ENCODE data around the gene TANC1.

TANC1 gene

GRCh38 chr2:158969162-158969714 is 798 bp downstream of the TANC1 start:
- TF ChIP-seq POLR2A (IDR thresholded peaks at IDR 0.05; ENCODE audit: low read length) = no peak
- TF ChIP-seq GATA1 (IDR thresholded peaks at IDR 0.05; ENCODE audit: low read depth, low read length) = no peak
- DNase-seq = peak; percentile 45 to 53

- no peak for TF ChIP-seq GATA1 (IDR thresholded peaks at IDR 0.05; ENCODE audit: low read depth, low read length)
- no peak for TF ChIP-seq POLR2A (IDR thresholded peaks at IDR 0.05; ENCODE audit: low read length)
- peak; percentile 41 to 53 for DNase-seq
These were observed 1.3 kb downstream of the TANC1 start for GRCh38 chr2:158969715-158970240.

- DNase-seq = peak in 1 of 2 experiments; percentile 22
- no peak for TF ChIP-seq POLR2A (IDR thresholded peaks at IDR 0.05; ENCODE audit: low read length)
- TF ChIP-seq GATA1 (IDR thresholded peaks at IDR 0.05; ENCODE audit: low read depth, low read length) = no peak
These were observed 1.9 kb downstream of the TANC1 start for GRCh38 chr2:158970241-158970751.

- DNase-seq = no peak
- no peak for TF ChIP-seq POLR2A (IDR thresholded peaks at IDR 0.05; ENCODE audit: low read length)
- TF ChIP-seq GATA1 (IDR thresholded peaks at IDR 0.05; ENCODE audit: low read depth, low read length) = no peak
These were observed 4.9 kb downstream of the TANC1 start for GRCh38 chr2:158973116-158973956.

- TF ChIP-seq GATA1 (IDR thresholded peaks at IDR 0.05; ENCODE audit: low read depth, low read length) (no peak), POLR2A (IDR thresholded peaks at IDR 0.05; ENCODE audit: low read length) (no peak)
- DNase-seq = no peak
These were observed 7.0 kb downstream of the TANC1 start for GRCh38 chr2:158975271-158975921.

GRCh38 chr2:158979772-158980171 is 11.3 kb downstream of the TANC1 start:
- no peak for TF ChIP-seq POLR2A (IDR thresholded peaks at IDR 0.05; ENCODE audit: low read length)
- no peak for TF ChIP-seq GATA1 (IDR thresholded peaks at IDR 0.05; ENCODE audit: low read depth, low read length)
- no peak for DNase-seq

- no peak for DNase-seq
- no peak for TF ChIP-seq GATA1 (IDR thresholded peaks at IDR 0.05; ENCODE audit: low read depth, low read length)
- no peak for TF ChIP-seq POLR2A (IDR thresholded peaks at IDR 0.05; ENCODE audit: low read length)
These were observed 16.2 kb downstream of the TANC1 start for GRCh38 chr2:158984604-158985135.

- TF ChIP-seq GATA1 (IDR thresholded peaks at IDR 0.05; ENCODE audit: low read depth, low read length) (no peak), POLR2A (IDR thresholded peaks at IDR 0.05; ENCODE audit: low read length) (no peak)
- DNase-seq = no peak
These were observed 20.1 kb downstream of the TANC1 start for GRCh38 chr2:158988501-158988900.

GRCh38 chr2:158989165-158989564 is 20.7 kb downstream of the TANC1 start:
- TF ChIP-seq POLR2A (IDR thresholded peaks at IDR 0.05; ENCODE audit: low read length) = no peak
- no peak for TF ChIP-seq GATA1 (IDR thresholded peaks at IDR 0.05; ENCODE audit: low read depth, low read length)
- no peak for DNase-seq

- no peak for TF ChIP-seq GATA1 (IDR thresholded peaks at IDR 0.05; ENCODE audit: low read depth, low read length)
- TF ChIP-seq POLR2A (IDR thresholded peaks at IDR 0.05; ENCODE audit: low read length) = no peak
- no peak for DNase-seq
These were observed 22.2 kb downstream of the TANC1 start for GRCh38 chr2:158990397-158991214.

- no peak for DNase-seq
- TF ChIP-seq POLR2A (IDR thresholded peaks at IDR 0.05; ENCODE audit: low read length) (no peak), GATA1 (IDR thresholded peaks at IDR 0.05; ENCODE audit: low read depth, low read length) (no peak)
These were observed 24.6 kb downstream of the TANC1 start for GRCh38 chr2:158993030-158993429.

GRCh38 chr2:158993721-158994587 is 25.5 kb downstream of the TANC1 start:
- DNase-seq = no peak
- no peak for TF ChIP-seq POLR2A (IDR thresholded peaks at IDR 0.05; ENCODE audit: low read length)
- no peak for TF ChIP-seq GATA1 (IDR thresholded peaks at IDR 0.05; ENCODE audit: low read depth, low read length)

Measured in erythroblast (primary cell).